Measurements from ENCODE around the gene DRC7.

The DRC7 gene

DNA sequence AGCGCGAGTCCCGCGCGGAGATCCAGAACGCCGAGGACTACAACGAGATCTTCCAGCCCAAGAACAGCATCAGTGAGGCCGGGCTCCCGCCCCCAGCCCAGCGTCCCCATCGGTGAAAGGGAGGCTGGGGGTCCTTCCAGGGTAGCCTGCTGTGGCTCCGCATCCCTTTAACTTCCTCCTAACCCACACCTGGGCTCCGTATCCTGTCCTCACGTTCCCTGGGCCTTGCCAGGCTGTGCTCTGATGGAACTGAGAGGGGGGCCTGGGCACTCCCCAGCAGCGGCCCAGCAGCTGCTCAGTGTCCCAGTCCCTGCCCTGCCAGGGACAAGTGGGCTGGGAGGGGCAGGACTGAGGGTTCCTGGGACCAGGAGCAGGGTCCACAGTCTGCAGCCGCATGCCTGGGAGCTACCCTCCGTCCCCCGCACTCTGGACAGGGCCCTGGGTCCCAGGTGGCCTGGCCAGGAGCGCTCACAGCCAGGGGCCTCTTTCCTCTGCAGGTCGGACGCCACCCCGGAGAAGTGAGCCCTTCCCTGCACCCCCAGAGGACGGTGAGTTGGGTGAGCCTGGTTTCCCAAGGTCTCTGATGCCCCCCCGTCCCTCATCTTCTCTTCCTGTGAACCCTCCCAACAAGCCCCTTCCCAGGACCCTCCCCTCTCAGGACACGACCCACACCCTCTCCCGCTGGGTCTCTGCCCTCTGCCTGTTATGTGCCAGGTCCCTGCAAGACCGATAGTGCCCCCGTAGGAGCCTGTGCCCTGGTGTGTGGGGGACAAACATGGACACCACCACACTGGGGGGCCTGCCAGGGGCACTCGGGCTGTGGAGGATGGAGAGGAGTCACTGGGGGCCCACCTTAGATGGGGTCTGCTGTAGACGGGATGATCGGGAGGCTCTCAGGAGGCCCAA, 59.1 kb downstream of the DRC7 start:
- no peak overlapping the region for H3K27ac ChIP-seq (ENCODE audit: low read depth, low read length)
- H3K9me2 ChIP-seq (replicated peaks; ENCODE audit: control insufficient read depth, low read length), result no peaks in the 10 kb centered on the region
- no peaks in the 10 kb centered on the region for H3K9me3 ChIP-seq (ENCODE audit: control insufficient read depth, insufficient read depth, low read length)
- no peak overlapping the region for H3K4me2 ChIP-seq (ENCODE audit: low read length)
- no peaks in the 10 kb centered on the region for H3K4me1 ChIP-seq (ENCODE audit: control insufficient read depth, low read length)
- no peaks in the 10 kb centered on the region for H3K79me2 ChIP-seq (ENCODE audit: control insufficient read depth, low read length)
- H3K36me3 ChIP-seq (ENCODE audit: control insufficient read depth, low read length), result peaks cover 12% of the 10 kb centered on the region; the same call in 1 of the 2 replicates
- H3K27me3 ChIP-seq (ENCODE audit: control insufficient read depth, low read length), result no peaks in the 10 kb centered on the region
- TF ChIP-seq, protein P1, sequence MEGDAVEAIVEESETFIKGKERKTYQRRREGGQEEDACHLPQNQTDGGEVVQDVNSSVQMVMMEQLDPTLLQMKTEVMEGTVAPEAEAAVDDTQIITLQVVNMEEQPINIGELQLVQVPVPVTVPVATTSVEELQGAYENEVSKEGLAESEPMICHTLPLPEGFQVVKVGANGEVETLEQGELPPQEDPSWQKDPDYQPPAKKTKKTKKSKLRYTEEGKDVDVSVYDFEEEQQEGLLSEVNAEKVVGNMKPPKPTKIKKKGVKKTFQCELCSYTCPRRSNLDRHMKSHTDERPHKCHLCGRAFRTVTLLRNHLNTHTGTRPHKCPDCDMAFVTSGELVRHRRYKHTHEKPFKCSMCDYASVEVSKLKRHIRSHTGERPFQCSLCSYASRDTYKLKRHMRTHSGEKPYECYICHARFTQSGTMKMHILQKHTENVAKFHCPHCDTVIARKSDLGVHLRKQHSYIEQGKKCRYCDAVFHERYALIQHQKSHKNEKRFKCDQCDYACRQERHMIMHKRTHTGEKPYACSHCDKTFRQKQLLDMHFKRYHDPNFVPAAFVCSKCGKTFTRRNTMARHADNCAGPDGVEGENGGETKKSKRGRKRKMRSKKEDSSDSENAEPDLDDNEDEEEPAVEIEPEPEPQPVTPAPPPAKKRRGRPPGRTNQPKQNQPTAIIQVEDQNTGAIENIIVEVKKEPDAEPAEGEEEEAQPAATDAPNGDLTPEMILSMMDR (IDR thresholded peaks at IDR 0.05; ENCODE audit: low read depth, low read length, poor library complexity, severe bottlenecking), result no peak
- TF ChIP-seq EZH2phosphoT487 (IDR thresholded peaks at IDR 0.05; ENCODE audit: borderline replicate concordance, low read length), result no peak
- H4K20me1 ChIP-seq (ENCODE audit: control insufficient read depth, insufficient read depth, low read depth, low read length), result no peaks in the 10 kb centered on the region
- H3K4me3 ChIP-seq (ENCODE audit: low read length), result no peak overlapping the region
- no peaks in the 10 kb centered on the region for H3F3A ChIP-seq (ENCODE audit: control insufficient read depth, insufficient read depth)

DNA sequence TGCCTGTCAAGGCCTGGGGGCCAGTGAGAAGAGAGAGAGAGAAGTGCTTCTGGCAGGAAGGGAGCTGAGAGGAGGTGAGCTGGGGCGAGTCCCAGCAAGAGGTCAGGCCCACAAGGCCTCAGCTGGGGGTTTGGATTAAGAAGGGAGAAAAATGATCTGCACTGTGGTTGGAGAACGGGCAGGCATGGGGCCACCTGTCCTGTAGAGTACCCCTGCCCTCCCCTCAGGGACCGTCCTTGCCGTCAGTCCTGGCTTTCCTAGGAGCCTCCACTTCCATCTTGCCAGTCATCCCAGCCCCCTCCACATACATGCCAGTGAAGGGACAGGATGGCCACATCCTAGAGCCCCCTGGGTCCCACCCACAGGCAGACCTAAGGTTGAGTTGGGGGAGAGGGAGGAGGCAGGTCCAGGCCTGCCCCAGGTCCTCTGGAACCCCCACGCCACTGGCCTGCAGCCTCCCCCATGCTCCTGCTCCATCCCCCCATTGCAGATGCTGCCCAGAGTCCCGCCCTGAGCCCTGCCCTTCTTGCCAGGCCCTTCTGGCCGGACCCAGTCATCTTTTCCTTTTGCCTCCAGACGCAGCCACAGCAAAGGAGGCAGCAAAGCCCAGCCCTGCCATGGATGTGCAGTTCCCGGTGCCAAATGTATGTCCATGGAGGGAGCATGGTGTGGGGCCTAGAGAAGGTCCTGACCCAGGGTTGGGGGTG, 59.9 kb downstream of the DRC7 start:
- Histone ChIP-seq H3K4me3 (ENCODE audit: low read length) (no peak overlapping the region), H3K9me3 (ENCODE audit: control insufficient read depth, insufficient read depth, low read length) (no peaks in the 10 kb centered on the region), H3K4me1 (ENCODE audit: control insufficient read depth, low read length) (no peaks in the 10 kb centered on the region), H3F3A (ENCODE audit: control insufficient read depth, insufficient read depth) (no peaks in the 10 kb centered on the region), H3K9me2 (replicated peaks; ENCODE audit: control insufficient read depth, low read length) (no peaks in the 10 kb centered on the region), H4K20me1 (ENCODE audit: control insufficient read depth, insufficient read depth, low read depth, low read length) (no peaks in the 10 kb centered on the region), H3K36me3 (ENCODE audit: control insufficient read depth, low read length) (peaks cover 12% of the 10 kb centered on the region; the same call in 1 of the 2 replicates), H3K27me3 (ENCODE audit: control insufficient read depth, low read length) (no peaks in the 10 kb centered on the region), H3K4me2 (ENCODE audit: low read length) (no peak overlapping the region), H3K27ac (ENCODE audit: low read depth, low read length) (no peak overlapping the region), H3K79me2 (ENCODE audit: control insufficient read depth, low read length) (no peaks in the 10 kb centered on the region)
- TF ChIP-seq, protein P1 (IDR thresholded peaks at IDR 0.05; ENCODE audit: low read depth, low read length, poor library complexity, severe bottlenecking), result no peak
- TF ChIP-seq EZH2phosphoT487 (IDR thresholded peaks at IDR 0.05; ENCODE audit: borderline replicate concordance, low read length), result no peak

DNA sequence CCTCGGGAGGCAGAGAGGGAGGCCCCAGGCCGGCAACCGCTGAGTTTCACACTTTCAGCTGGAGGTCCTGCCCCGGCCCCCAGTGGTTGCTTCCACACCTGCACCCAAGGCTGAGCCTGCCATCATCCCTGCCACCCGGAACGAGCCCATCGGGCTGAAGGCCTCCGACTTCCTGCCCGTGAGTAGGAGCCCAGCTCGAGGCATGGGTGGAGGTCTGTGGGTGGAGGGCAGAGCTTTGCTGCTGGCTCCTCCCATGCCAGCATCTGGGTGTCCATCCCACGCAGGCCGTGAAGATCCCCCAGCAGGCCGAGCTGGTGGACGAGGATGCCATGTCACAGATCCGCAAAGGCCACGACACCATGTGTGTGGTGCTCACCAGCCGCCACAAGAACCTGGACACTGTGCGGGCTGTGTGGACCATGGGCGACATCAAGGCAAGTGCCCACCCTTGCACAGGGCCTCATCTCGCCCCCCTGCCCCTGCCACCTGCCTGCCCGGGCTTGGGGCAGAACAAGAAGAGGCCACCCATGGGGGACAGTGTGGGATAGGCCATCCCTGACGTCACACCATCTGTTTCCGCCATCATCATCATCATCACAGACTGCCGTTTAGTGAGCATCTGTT, 60.6 kb downstream of the DRC7 start:
- Histone ChIP-seq H3K9me2 (replicated peaks; ENCODE audit: control insufficient read depth, low read length) (no peaks in the 10 kb centered on the region), H3K79me2 (ENCODE audit: control insufficient read depth, low read length) (no peaks in the 10 kb centered on the region), H3K36me3 (ENCODE audit: control insufficient read depth, low read length) (peaks cover 12% of the 10 kb centered on the region; the same call in 1 of the 2 replicates), H3K27ac (ENCODE audit: low read depth, low read length) (no peak overlapping the region), H3K4me2 (ENCODE audit: low read length) (no peak overlapping the region), H3K4me3 (ENCODE audit: low read length) (no peak overlapping the region), H3K27me3 (ENCODE audit: control insufficient read depth, low read length) (no peaks in the 10 kb centered on the region), H3K9me3 (ENCODE audit: control insufficient read depth, insufficient read depth, low read length) (no peaks in the 10 kb centered on the region), H4K20me1 (ENCODE audit: control insufficient read depth, insufficient read depth, low read depth, low read length) (no peaks in the 10 kb centered on the region), H3F3A (ENCODE audit: control insufficient read depth, insufficient read depth) (no peaks in the 10 kb centered on the region), H3K4me1 (ENCODE audit: control insufficient read depth, low read length) (no peaks in the 10 kb centered on the region)
- TF ChIP-seq, protein P1 (IDR thresholded peaks at IDR 0.05; ENCODE audit: low read depth, low read length, poor library complexity, severe bottlenecking), result no peak
- no peak for TF ChIP-seq EZH2phosphoT487 (IDR thresholded peaks at IDR 0.05; ENCODE audit: borderline replicate concordance, low read length)

Data from DOHH2 (cell line).